Measurements from ENCODE around the gene CA10. TPM values are rescaled to one million over a fixed set of nuclear protein-coding genes. Genes with fewer than 3 reads are reported as not detected.

CA10 gene
- total RNA-seq, 2 donors from 2014 or later: 0.91 TPM; not detected in 1

- Histone ChIP-seq H3K4me3 (no peak overlapping the region), H3K27me3 (replicated peaks; ENCODE audit: insufficient read depth) (no peaks in the 10 kb centered on the region), H3K4me1 (replicated peaks) (no peaks in the 10 kb centered on the region), H3K9me3 (no peaks in the 10 kb centered on the region), H3K27ac (no peak overlapping the region), H3K36me3 (no peaks in the 10 kb centered on the region)
- no peak for DNase-seq (ENCODE audit: low spot score)
- intact Hi-C loops (cut with DNase I): no loop called here
- 25% methylated on average over 2 of the region's 2 CpGs for WGBS
- no peak for TF ChIP-seq POLR2AphosphoS5 (IDR thresholded peaks at IDR 0.05)
- TF ChIP-seq POLR2A (IDR thresholded peaks at IDR 0.05): no peak
- TF ChIP-seq, protein P1, sequence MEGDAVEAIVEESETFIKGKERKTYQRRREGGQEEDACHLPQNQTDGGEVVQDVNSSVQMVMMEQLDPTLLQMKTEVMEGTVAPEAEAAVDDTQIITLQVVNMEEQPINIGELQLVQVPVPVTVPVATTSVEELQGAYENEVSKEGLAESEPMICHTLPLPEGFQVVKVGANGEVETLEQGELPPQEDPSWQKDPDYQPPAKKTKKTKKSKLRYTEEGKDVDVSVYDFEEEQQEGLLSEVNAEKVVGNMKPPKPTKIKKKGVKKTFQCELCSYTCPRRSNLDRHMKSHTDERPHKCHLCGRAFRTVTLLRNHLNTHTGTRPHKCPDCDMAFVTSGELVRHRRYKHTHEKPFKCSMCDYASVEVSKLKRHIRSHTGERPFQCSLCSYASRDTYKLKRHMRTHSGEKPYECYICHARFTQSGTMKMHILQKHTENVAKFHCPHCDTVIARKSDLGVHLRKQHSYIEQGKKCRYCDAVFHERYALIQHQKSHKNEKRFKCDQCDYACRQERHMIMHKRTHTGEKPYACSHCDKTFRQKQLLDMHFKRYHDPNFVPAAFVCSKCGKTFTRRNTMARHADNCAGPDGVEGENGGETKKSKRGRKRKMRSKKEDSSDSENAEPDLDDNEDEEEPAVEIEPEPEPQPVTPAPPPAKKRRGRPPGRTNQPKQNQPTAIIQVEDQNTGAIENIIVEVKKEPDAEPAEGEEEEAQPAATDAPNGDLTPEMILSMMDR (IDR thresholded peaks at IDR 0.05): no peak
These were observed 412.5 kb downstream of the CA10 start for GRCh38 chr17:51745993-51746392.

- H3K36me3 ChIP-seq: no peaks in the 10 kb centered on the region
- H3K4me1 ChIP-seq (replicated peaks): no peaks in the 10 kb centered on the region
- no peak overlapping the region for H3K27ac ChIP-seq
- H3K27me3 ChIP-seq (replicated peaks; ENCODE audit: insufficient read depth): no peaks in the 10 kb centered on the region
- no peak for DNase-seq (ENCODE audit: low spot score)
- intact Hi-C loops (cut with DNase I): no loop called here
- 91% methylated on average over 4 of the region's 4 CpGs for WGBS
- H3K9me3 ChIP-seq: no peaks in the 10 kb centered on the region
- no peak overlapping the region for H3K4me3 ChIP-seq
- TF ChIP-seq POLR2A (IDR thresholded peaks at IDR 0.05): no peak
- TF ChIP-seq, protein P1 (IDR thresholded peaks at IDR 0.05): no peak
- TF ChIP-seq POLR2AphosphoS5 (IDR thresholded peaks at IDR 0.05): no peak
These were observed 415.0 kb downstream of the CA10 start for GRCh38 chr17:51743477-51743876.

GRCh38 chr17:51742571-51742970 is 415.9 kb downstream of the CA10 start:
- DNase-seq (ENCODE audit: low spot score): no peak
- TF ChIP-seq POLR2AphosphoS5 (IDR thresholded peaks at IDR 0.05) (no peak), POLR2A (IDR thresholded peaks at IDR 0.05) (no peak)
- TF ChIP-seq, protein P1 (IDR thresholded peaks at IDR 0.05): no peak
- intact Hi-C loops (cut with DNase I): no loop called here

GRCh38 chr17:51741458-51741857 is 417.1 kb downstream of the CA10 start:
- Histone ChIP-seq H3K27ac (no peak overlapping the region), H3K4me3 (no peak overlapping the region), H3K9me3 (no peaks in the 10 kb centered on the region), H3K4me1 (replicated peaks) (no peaks in the 10 kb centered on the region), H3K27me3 (replicated peaks; ENCODE audit: insufficient read depth) (no peaks in the 10 kb centered on the region), H3K36me3 (no peaks in the 10 kb centered on the region)
- TF ChIP-seq POLR2AphosphoS5 (IDR thresholded peaks at IDR 0.05) (no peak), POLR2A (IDR thresholded peaks at IDR 0.05) (no peak)
- TF ChIP-seq, protein P1 (IDR thresholded peaks at IDR 0.05): no peak
- intact Hi-C loops (cut with DNase I): no loop called here
- no peak for DNase-seq (ENCODE audit: low spot score)

More at GRCh38 chr17:51742571-51742970, 415.9 kb downstream of the CA10 start:
- no peaks in the 10 kb centered on the region for H3K27me3 ChIP-seq (replicated peaks; ENCODE audit: insufficient read depth)
- H3K4me1 ChIP-seq (replicated peaks): no peaks in the 10 kb centered on the region
- H3K27ac ChIP-seq: no peak overlapping the region
- H3K36me3 ChIP-seq: no peaks in the 10 kb centered on the region
- no peaks in the 10 kb centered on the region for H3K9me3 ChIP-seq
- H3K4me3 ChIP-seq: no peak overlapping the region

- no peak for DNase-seq (ENCODE audit: low spot score)
- H3K4me1 ChIP-seq (replicated peaks): no peaks in the 10 kb centered on the region
- no peak overlapping the region for H3K27ac ChIP-seq
These were observed 418.0 kb downstream of the CA10 start for GRCh38 chr17:51740531-51740930.

More at GRCh38 chr17:51740531-51740930, 418.0 kb downstream of the CA10 start:
- no peaks in the 10 kb centered on the region for H3K36me3 ChIP-seq
- H3K27me3 ChIP-seq (replicated peaks; ENCODE audit: insufficient read depth): no peaks in the 10 kb centered on the region
- H3K9me3 ChIP-seq: no peaks in the 10 kb centered on the region
- TF ChIP-seq, protein P1 (IDR thresholded peaks at IDR 0.05): no peak
- TF ChIP-seq POLR2A (IDR thresholded peaks at IDR 0.05) (no peak), POLR2AphosphoS5 (IDR thresholded peaks at IDR 0.05) (no peak)
- H3K4me3 ChIP-seq: no peak overlapping the region
- intact Hi-C loops (cut with DNase I): no loop called here
- WGBS: 88% methylated on average over 5 of the region's 5 CpGs
